ENCODE data around the gene NEK5.
"Not testable (repeated sequence)": the region's sequence is repeated elsewhere in the genome, so short reads cannot be mapped to it uniquely, and the experiment has no call there.

The NEK5 gene

GRCh38 chr13:52128714-52129700 is at the start of gene NEK5:
NEK5 (minus strand) TSS chr13:52129073; CDS start chr13:52127482, 1,591 bp downstream.
- DNase-seq: peak; percentile 16

- DNase-seq: no peak
Observed at GRCh38 chr13:52177276-52177675, 48.4 kb upstream of the NEK5 start.

GRCh38 chr13:52173970-52174369 is 45.1 kb upstream of the NEK5 start:
- peak; percentile 84 for DNase-seq

GRCh38 chr13:52173373-52173772 is 44.5 kb upstream of the NEK5 start:
- no peak for DNase-seq

- DNase-seq: not testable (repeated sequence)
Observed at GRCh38 chr13:52171686-52172085, 42.8 kb upstream of the NEK5 start.

GRCh38 chr13:52170828-52171391 is 42.0 kb upstream of the NEK5 start:
- DNase-seq: not testable (repeated sequence)

GRCh38 chr13:52169839-52170238 is 41.0 kb upstream of the NEK5 start:
- no peak for DNase-seq

GRCh38 chr13:52165411-52165810 is 36.5 kb upstream of the NEK5 start:
- no peak for DNase-seq

GRCh38 chr13:52164989-52165388 is 36.1 kb upstream of the NEK5 start:
- DNase-seq: no peak

GRCh38 chr13:52163878-52164277 is 35.0 kb upstream of the NEK5 start:
- DNase-seq: not testable (repeated sequence)

- no peak for DNase-seq
Observed at GRCh38 chr13:52162279-52163101, 33.6 kb upstream of the NEK5 start.

- no peak for DNase-seq
Observed at GRCh38 chr13:52161181-52161646, 32.3 kb upstream of the NEK5 start.

- no peak for DNase-seq
Observed at GRCh38 chr13:52160506-52160905, 31.6 kb upstream of the NEK5 start.

- no peak for DNase-seq
Observed at GRCh38 chr13:52160053-52160452, 31.2 kb upstream of the NEK5 start.

- peak; percentile 60 for DNase-seq
Observed at GRCh38 chr13:52159159-52159982, 30.5 kb upstream of the NEK5 start, which contains the start of gene NEK3. NEK3 (minus strand) TSS chr13:52159597; CDS start chr13:52156191, 3,406 bp downstream.

GRCh38 chr13:52158629-52159158 is 29.8 kb upstream of the NEK5 start:
- no peak for DNase-seq

GRCh38 chr13:52156724-52157261 is 27.9 kb upstream of the NEK5 start:
- DNase-seq: no peak

GRCh38 chr13:52155177-52155576 is 26.3 kb upstream of the NEK5 start:
- DNase-seq: no peak

GRCh38 chr13:52147225-52147624 is 18.4 kb upstream of the NEK5 start:
- no peak for DNase-seq

GRCh38 chr13:52141299-52141698 is 12.4 kb upstream of the NEK5 start:
- no peak for DNase-seq

GRCh38 chr13:52137489-52137888 is 8.6 kb upstream of the NEK5 start:
- DNase-seq: no peak

GRCh38 chr13:52136763-52137162 is 7.9 kb upstream of the NEK5 start:
- DNase-seq: no peak

Measured in GF-D8 (cell line).